ENCODE data around the gene ZNF469. TPM values are rescaled to one million over a fixed set of nuclear protein-coding genes. Genes with fewer than 3 reads are reported as not detected.

ZNF469 gene
- total and polyA plus RNA-seq, 4 donors = 0.04 to 0.50 (median 0.36) TPM

DNA sequence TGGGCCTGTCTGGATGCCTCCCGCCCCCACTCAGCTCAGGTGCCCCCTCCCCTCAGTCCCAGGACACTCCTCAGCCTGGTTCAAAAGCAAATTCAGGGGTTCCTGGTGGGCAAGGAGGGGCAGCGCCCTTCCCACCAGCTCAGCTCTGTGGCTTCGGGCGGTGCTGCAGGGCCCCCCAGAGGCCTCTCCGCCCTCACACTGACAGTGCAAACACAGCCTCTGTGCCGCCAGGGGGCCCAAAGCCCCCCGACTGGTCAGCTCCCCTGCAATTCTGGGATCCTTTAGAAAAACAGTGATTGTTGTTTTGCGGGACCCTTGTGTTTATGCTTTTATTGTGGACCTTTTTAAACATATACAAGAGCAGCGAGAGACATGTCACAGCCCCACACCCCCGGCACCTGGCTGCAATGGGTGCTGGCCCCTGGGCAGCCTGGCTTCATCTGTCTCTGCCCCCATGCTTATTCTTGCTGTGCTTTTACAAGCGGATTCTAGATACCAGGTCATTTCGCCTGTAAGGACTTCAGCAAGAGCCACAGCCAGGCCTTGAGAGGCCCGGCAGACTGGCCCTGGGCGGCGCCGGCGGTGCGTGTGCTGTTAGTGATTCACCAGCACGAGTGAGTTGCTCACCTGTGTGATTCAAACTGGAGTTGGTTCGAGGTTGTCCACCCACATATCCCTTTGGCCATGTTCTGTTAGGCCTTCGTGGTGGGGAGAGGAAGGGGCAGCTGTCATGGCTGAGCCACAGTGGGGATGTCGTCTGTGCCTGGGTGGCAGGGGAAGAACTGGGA, 21.2 kb downstream of the ZNF469 start (continued):
- TF ChIP-seq, protein P1, sequence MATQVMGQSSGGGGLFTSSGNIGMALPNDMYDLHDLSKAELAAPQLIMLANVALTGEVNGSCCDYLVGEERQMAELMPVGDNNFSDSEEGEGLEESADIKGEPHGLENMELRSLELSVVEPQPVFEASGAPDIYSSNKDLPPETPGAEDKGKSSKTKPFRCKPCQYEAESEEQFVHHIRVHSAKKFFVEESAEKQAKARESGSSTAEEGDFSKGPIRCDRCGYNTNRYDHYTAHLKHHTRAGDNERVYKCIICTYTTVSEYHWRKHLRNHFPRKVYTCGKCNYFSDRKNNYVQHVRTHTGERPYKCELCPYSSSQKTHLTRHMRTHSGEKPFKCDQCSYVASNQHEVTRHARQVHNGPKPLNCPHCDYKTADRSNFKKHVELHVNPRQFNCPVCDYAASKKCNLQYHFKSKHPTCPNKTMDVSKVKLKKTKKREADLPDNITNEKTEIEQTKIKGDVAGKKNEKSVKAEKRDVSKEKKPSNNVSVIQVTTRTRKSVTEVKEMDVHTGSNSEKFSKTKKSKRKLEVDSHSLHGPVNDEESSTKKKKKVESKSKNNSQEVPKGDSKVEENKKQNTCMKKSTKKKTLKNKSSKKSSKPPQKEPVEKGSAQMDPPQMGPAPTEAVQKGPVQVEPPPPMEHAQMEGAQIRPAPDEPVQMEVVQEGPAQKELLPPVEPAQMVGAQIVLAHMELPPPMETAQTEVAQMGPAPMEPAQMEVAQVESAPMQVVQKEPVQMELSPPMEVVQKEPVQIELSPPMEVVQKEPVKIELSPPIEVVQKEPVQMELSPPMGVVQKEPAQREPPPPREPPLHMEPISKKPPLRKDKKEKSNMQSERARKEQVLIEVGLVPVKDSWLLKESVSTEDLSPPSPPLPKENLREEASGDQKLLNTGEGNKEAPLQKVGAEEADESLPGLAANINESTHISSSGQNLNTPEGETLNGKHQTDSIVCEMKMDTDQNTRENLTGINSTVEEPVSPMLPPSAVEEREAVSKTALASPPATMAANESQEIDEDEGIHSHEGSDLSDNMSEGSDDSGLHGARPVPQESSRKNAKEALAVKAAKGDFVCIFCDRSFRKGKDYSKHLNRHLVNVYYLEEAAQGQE (IDR thresholded peaks at IDR 0.05) = no peak
- no peak for TF ChIP-seq GABPA (IDR thresholded peaks at IDR 0.05 in 1 of 2, conservative IDR thresholded peaks at IDR 0.05 in 1 of 2)

DNA sequence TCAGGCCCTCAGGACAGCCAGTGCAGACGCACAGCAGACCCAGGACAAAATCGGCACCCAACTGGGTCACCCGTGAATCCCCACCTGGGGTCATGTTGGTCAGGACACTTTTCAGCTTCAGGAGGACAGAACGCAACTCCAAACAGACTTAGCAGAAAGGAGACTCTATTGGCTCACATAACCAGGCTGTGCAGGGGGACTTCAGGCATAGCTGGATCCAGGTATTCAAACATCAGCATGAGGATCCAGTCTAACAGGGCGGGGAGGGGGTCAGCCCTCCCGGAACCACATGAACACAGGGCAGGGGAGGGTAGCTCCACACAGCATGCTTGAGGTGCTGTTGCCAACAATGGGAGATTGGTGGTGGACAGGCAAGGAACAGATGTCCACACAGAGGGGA, 22.0 kb downstream of the ZNF469 start:
- Histone ChIP-seq H3K27me3 (ENCODE audit: control insufficient read depth in 4 of 4, insufficient read depth in 4 of 4, low read length in 3 of 4) (no peaks in the 10 kb centered on the region), H3K36me3 (ENCODE audit: control insufficient read depth in 4 of 4, insufficient read depth in 3 of 4, low read depth in 1 of 4, low read length in 3 of 4) (no peaks in the 10 kb centered on the region), H3K27ac (ENCODE audit: low read depth in 1 of 2, low read length in 2 of 2) (no peak overlapping the region), H3K9ac (ENCODE audit: low read depth in 1 of 2, low read length in 2 of 2) (no peak overlapping the region), H3K9me3 (ENCODE audit: control insufficient read depth in 4 of 4, low read length in 3 of 4) (no peaks in the 10 kb centered on the region), H3K4me1 (ENCODE audit: control insufficient read depth in 4 of 4, insufficient read depth in 4 of 4, low read length in 3 of 4) (no peaks in the 10 kb centered on the region), H3K4me3 (ENCODE audit: low read depth in 1 of 3, low read length in 3 of 3) (no peak overlapping the region)
- DNase-seq (ENCODE audit: low spot score) = no peak
- WGBS = 75% methylated on average over 6 of the region's 6 CpGs
- TF ChIP-seq, protein P2, sequence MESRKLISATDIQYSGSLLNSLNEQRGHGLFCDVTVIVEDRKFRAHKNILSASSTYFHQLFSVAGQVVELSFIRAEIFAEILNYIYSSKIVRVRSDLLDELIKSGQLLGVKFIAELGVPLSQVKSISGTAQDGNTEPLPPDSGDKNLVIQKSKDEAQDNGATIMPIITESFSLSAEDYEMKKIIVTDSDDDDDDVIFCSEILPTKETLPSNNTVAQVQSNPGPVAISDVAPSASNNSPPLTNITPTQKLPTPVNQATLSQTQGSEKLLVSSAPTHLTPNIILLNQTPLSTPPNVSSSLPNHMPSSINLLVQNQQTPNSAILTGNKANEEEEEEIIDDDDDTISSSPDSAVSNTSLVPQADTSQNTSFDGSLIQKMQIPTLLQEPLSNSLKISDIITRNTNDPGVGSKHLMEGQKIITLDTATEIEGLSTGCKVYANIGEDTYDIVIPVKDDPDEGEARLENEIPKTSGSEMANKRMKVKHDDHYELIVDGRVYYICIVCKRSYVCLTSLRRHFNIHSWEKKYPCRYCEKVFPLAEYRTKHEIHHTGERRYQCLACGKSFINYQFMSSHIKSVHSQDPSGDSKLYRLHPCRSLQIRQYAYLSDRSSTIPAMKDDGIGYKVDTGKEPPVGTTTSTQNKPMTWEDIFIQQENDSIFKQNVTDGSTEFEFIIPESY (IDR thresholded peaks at IDR 0.05) = no peak
- TF ChIP-seq, protein P3, sequence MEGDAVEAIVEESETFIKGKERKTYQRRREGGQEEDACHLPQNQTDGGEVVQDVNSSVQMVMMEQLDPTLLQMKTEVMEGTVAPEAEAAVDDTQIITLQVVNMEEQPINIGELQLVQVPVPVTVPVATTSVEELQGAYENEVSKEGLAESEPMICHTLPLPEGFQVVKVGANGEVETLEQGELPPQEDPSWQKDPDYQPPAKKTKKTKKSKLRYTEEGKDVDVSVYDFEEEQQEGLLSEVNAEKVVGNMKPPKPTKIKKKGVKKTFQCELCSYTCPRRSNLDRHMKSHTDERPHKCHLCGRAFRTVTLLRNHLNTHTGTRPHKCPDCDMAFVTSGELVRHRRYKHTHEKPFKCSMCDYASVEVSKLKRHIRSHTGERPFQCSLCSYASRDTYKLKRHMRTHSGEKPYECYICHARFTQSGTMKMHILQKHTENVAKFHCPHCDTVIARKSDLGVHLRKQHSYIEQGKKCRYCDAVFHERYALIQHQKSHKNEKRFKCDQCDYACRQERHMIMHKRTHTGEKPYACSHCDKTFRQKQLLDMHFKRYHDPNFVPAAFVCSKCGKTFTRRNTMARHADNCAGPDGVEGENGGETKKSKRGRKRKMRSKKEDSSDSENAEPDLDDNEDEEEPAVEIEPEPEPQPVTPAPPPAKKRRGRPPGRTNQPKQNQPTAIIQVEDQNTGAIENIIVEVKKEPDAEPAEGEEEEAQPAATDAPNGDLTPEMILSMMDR (IDR thresholded peaks at IDR 0.05; ENCODE audit: low read depth, low read length, missing input control) = no peak
- no peak for TF ChIP-seq TAF1 (conservative IDR thresholded peaks at IDR 0.05)
- TF ChIP-seq, protein P4, sequence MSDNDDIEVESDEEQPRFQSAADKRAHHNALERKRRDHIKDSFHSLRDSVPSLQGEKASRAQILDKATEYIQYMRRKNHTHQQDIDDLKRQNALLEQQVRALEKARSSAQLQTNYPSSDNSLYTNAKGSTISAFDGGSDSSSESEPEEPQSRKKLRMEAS (IDR thresholded peaks at IDR 0.05) = no peak
- TF ChIP-seq, protein P5, sequence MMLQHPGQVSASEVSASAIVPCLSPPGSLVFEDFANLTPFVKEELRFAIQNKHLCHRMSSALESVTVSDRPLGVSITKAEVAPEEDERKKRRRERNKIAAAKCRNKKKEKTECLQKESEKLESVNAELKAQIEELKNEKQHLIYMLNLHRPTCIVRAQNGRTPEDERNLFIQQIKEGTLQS (IDR thresholded peaks at IDR 0.05) = no peak
- TF ChIP-seq NR2F2 (IDR thresholded peaks at IDR 0.05) = no peak
- no peak for TF ChIP-seq RAD21 (IDR thresholded peaks at IDR 0.05)
- no peak for TF ChIP-seq HNF4A (conservative IDR thresholded peaks at IDR 0.05)
- TF ChIP-seq GABPA (IDR thresholded peaks at IDR 0.05 in 1 of 2, conservative IDR thresholded peaks at IDR 0.05 in 1 of 2) = no peak
- no peak for TF ChIP-seq YY1 (IDR thresholded peaks at IDR 0.05)
- TF ChIP-seq RXRA (IDR thresholded peaks at IDR 0.05) = no peak
- no peak for TF ChIP-seq HNF4G (IDR thresholded peaks at IDR 0.05)
